Lower leg skin (tissue), 4 donors: Measurements from ENCODE around the gene TMEM161A. TPM values are rescaled to one million over a fixed set of nuclear protein-coding genes. Genes with fewer than 3 reads are reported as not detected.

Experiments
- DNase-seq, 2 donors: peaks; one replicate each; pipeline ENCODE4 v3.0.0-alpha.2; 2019; ENCODE audit warnings: low spot score in 2 of 2
- H3K4me3 ChIP-seq: fragments of 200-600 bp; sonication (generic); 2 replicates; pipeline ENCODE4 v1.5.1; 2017; ENCODE audit warnings: mild to moderate bottlenecking, low read depth; ENCODE audit not compliant: poor library complexity, severe bottlenecking
- POLR2A ChIP-seq, 2 donors: fragments of 450-650 bp; IDR thresholded peaks; one replicate each; pipeline ENCODE4 v1.6.1; 2016 to 2017; ENCODE audit warnings: antibody characterized with exemption in 2 of 2, mild to moderate bottlenecking in 1 of 2, moderate library complexity in 1 of 2
- WGBS, 2 donors: methylation state at CpG; one replicate each; pipeline ENCODE4 v1.1.5; 2018; 5-methylcytosine and 5-hydroxymethylcytosine counted together
- intact Hi-C: fragments of 100-400 bp; cut with DNase I; formaldehyde crosslinking; loops from one replicate; pipeline ENCODE4 v1.15.0; 2023; ENCODE audit warnings: low total_unique reads
- total RNA-seq, 4 donors: library from RNA; depleted of rRNA; stranded (reverse); fragments of >200 nt; gene quantifications; one replicate each; pipeline ENCODE4 v1.1.0, GENCODE V29; 2016
- TF ChIP-seq, protein P1 (sequence below), 3 donors: fragments of 450-650 bp; IDR thresholded peaks; one replicate each; pipeline ENCODE4 v1.5.1; 2016; ENCODE audit warnings: antibody characterized with exemption in 3 of 3, mild to moderate bottlenecking in 3 of 3, moderate library complexity in 2 of 3

Gene TMEM161A
- total RNA-seq, 4 donors from 2014 or later, result 25.7 to 30.1 (median 27.9) TPM

DNA sequence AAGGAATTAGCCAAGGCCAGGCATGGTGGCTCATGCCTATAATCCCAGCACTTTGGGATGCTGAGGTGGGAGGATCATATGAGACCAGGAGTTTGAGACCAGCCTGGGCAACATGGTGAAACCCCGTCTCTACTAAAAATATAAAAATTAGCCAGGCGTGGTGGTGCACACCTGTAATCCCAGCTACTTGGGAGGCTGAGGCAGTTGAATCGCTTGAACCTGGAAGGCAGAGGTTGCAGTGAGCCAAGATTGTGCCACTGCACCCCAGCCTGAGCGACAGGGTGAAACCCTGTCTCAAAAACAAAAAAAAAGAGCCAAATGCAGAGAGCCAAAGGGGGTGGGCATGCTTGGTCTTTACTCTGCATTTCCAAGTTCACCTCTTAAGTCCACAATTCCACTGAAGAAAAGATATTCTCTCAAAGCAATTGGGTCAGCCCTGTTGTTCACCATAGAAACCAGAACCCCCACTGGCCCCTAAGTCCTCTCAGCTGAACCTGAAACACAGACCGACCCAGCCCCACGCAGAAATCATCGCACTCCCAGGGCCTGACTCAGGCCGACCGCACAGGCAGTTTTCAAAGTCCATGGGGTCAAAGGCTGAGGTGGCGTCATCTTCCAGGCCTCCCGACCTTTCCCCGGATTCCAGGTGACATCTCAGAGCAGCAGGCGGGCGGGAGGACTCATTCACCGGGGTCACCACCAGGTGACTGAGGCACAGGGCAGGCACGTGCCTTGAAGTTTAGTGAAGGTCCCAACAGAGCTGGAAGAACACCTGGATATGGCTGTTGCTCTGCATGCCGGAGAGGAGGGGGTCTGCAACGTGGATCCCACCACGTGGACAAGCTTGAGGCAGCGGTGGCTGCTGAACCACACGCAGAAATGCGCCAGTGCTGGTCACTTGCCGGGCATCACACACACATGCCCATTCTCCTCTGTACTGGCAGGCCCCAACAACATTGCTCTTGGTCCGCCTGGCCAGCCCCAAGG is 41.3 kb downstream of the TMEM161A start:
- no peak overlapping the region for H3K4me3 ChIP-seq
- intact Hi-C loops, result no loop called here
- WGBS, 2 donors, result 94 to 98% methylated on average over 23 to 24 of the region's 24 CpGs
- no peak for DNase-seq
- TF ChIP-seq, protein P1, sequence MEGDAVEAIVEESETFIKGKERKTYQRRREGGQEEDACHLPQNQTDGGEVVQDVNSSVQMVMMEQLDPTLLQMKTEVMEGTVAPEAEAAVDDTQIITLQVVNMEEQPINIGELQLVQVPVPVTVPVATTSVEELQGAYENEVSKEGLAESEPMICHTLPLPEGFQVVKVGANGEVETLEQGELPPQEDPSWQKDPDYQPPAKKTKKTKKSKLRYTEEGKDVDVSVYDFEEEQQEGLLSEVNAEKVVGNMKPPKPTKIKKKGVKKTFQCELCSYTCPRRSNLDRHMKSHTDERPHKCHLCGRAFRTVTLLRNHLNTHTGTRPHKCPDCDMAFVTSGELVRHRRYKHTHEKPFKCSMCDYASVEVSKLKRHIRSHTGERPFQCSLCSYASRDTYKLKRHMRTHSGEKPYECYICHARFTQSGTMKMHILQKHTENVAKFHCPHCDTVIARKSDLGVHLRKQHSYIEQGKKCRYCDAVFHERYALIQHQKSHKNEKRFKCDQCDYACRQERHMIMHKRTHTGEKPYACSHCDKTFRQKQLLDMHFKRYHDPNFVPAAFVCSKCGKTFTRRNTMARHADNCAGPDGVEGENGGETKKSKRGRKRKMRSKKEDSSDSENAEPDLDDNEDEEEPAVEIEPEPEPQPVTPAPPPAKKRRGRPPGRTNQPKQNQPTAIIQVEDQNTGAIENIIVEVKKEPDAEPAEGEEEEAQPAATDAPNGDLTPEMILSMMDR (IDR thresholded peaks at IDR 0.05), result peak in 1 of 3 donors; percentile 48
- TF ChIP-seq POLR2A (IDR thresholded peaks at IDR 0.05), result no peak

DNA sequence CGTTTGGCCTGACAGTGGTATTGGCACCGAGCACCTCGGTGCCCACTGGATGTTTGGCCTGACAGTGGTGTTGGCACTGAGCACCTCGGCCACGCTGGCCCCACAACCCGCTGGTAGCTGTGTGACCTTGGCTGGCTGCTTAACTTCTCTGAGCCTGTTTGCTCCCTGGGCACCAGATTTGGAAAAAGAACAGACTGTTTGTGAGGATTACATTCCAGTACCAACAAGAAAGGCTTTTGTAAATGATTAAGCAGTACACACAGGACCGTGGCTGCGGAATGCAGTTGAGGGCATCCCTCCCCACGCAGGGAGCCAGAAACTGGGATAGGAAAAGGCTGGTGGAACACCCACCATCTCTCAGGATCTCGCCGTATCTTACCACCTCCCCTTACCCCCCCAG is 42.6 kb downstream of the TMEM161A start:
- TF ChIP-seq POLR2A (IDR thresholded peaks at IDR 0.05), result no peak
- TF ChIP-seq, protein P1 (IDR thresholded peaks at IDR 0.05), result no peak
- no peak for DNase-seq
- WGBS, 2 donors, result 85 to 86% methylated on average over 11 of the region's 11 CpGs
- no peak overlapping the region for H3K4me3 ChIP-seq
- intact Hi-C loops, result no loop called here

DNA sequence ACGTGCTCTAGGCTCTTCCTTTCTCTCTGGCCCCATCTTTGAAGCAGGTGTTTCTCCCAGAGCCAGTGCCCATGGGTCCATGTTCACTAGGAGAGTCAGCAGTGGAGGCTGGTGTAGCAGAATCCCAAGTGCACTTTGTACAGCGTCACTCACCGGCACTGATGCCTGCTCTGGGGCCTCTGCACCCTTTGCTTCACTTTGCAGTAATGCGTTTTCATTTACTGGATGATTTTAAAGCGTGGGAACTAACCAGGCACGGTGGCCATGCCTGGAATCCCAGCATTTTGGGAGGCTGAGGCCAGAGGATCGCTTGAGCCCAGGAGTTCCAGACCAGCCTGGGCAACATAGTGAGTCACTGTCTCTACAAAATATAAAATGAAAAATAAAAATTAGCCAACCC is 43.8 kb downstream of the TMEM161A start:
- WGBS, 2 donors, result 88 to 93% methylated on average over 7 of the region's 7 CpGs
- DNase-seq, result no peak
- intact Hi-C loops, result no loop called here
- no peak for TF ChIP-seq POLR2A (IDR thresholded peaks at IDR 0.05)
- TF ChIP-seq, protein P1 (IDR thresholded peaks at IDR 0.05), result no peak
- no peak overlapping the region for H3K4me3 ChIP-seq

DNA sequence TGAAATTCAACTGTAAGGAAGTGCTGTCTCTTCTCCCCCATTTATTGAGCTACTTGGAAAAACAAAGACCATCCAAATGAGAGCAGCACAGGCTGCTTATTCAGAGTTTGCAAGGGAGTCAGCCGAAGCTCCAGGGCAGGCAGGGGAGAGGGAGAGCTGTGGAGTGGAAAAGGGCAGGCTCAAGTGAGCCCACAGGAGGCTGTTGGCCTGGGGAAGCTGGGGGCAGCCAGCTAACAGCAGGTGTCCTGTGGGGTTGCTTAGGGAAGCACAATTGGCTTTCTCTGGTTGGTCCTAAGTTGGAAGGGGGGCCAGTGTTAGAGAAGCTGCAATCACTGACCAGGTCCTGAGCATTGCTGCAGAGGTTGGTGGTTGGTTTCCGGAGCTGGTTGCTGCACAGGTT is 50.6 kb downstream of the TMEM161A start:
- no peak for TF ChIP-seq POLR2A (IDR thresholded peaks at IDR 0.05)
- TF ChIP-seq, protein P1 (IDR thresholded peaks at IDR 0.05), result no peak
- intact Hi-C loops, result no loop called here
- H3K4me3 ChIP-seq, result no peak overlapping the region

DNA sequence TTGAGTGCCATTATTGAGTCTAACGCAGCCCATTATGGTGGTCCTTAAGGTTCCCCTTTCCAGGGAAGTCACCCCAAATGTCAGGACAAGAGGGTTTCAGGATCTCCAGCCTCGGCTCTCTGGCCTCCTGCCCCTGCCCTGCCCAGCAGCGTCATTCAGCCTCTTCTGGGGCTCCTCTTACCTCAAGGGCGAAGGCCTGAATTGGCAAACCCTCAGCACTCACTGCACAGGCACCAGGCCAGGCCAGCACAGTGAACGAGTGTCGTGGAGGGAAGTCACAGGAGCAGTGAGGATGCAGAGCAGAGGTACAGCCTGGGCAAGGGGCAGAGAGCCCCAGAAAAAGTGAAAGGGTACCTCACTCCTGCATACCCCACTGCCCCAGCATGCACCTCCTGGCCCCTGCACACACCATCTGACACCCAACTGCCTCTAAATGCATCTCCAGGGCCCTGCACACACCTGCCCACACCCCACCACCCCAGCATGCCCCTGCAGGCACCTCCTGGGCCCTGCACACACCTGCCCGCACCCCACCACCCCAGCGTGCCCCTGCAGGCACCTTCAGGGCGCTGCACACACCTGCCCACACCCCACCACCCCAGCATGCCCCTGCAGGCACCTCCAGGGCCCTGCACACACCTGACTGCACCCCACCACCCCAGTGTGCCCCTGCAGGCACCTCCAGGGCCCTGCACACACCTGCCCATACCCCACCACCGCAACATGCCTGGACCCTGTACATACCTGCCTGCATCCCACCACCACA is 54.7 kb downstream of the TMEM161A start:
- no peak for DNase-seq
- TF ChIP-seq, protein P1 (IDR thresholded peaks at IDR 0.05), result no peak
- TF ChIP-seq POLR2A (IDR thresholded peaks at IDR 0.05), result no peak
- H3K4me3 ChIP-seq, result no peak overlapping the region
- intact Hi-C loops, result no loop called here
- WGBS, 2 donors, result 45 to 67% methylated on average over 9 to 10 of the region's 10 CpGs

More for the DNA sequence above, 50.6 kb downstream of the TMEM161A start:
- no peak for DNase-seq
- 81 to 90% methylated on average over 2 of the region's 2 CpGs for WGBS, 2 donors
